HL-60 (cell line): ENCODE measurements around the gene CAND1.

Experiments used
- CTCF ChIP-seq: IDR thresholded peaks from one replicate; pipeline ENCODE4 v1.5.1; 2011; ENCODE audit warnings: low read length, control low read depth, inconsistent platforms; ENCODE audit not compliant: insufficient read depth
- GABPA ChIP-seq: IDR thresholded peaks from 2 replicates; pipeline ENCODE4 v1.6.1; 2012; ENCODE audit warnings: low read depth
- POLR2AphosphoS5 ChIP-seq: IDR thresholded peaks from 2 replicates; pipeline ENCODE4 v1.6.1; 2012; ENCODE audit warnings: low read depth
- SPI1 ChIP-seq: IDR thresholded peaks from 2 replicates; pipeline ENCODE4 v1.6.1; 2012; ENCODE audit warnings: low read depth, mild to moderate bottlenecking, borderline replicate concordance
- TF ChIP-seq, protein P1 (sequence below): IDR thresholded peaks from 2 replicates; pipeline ENCODE4 v1.6.1; 2012; ENCODE audit warnings: low read depth; ENCODE audit not compliant: insufficient replicate concordance

DNA sequence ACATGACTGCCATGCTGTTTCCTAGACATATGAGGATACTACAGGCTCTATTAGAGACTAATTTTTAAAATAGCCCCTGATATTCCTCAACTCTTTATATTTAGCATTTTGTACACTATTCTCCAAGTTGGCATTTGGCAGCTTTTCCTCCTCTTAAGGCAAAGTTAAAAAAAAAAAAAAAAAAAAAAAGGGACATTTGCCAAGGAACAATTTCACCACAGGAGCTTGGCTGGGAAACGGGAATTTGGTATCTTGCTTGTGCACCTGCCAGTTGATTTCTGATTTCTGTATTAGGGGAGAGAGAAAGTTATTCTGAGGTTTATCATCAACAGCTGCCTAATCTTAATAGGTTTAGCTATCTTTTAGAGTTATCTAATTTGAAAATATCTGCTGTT lies 87.2 kb downstream of the CAND1 start:
- TF ChIP-seq CTCF = no peak
- TF ChIP-seq POLR2AphosphoS5 = no peak
- no peak for TF ChIP-seq GABPA
- no peak for TF ChIP-seq SPI1
- TF ChIP-seq, protein P1, sequence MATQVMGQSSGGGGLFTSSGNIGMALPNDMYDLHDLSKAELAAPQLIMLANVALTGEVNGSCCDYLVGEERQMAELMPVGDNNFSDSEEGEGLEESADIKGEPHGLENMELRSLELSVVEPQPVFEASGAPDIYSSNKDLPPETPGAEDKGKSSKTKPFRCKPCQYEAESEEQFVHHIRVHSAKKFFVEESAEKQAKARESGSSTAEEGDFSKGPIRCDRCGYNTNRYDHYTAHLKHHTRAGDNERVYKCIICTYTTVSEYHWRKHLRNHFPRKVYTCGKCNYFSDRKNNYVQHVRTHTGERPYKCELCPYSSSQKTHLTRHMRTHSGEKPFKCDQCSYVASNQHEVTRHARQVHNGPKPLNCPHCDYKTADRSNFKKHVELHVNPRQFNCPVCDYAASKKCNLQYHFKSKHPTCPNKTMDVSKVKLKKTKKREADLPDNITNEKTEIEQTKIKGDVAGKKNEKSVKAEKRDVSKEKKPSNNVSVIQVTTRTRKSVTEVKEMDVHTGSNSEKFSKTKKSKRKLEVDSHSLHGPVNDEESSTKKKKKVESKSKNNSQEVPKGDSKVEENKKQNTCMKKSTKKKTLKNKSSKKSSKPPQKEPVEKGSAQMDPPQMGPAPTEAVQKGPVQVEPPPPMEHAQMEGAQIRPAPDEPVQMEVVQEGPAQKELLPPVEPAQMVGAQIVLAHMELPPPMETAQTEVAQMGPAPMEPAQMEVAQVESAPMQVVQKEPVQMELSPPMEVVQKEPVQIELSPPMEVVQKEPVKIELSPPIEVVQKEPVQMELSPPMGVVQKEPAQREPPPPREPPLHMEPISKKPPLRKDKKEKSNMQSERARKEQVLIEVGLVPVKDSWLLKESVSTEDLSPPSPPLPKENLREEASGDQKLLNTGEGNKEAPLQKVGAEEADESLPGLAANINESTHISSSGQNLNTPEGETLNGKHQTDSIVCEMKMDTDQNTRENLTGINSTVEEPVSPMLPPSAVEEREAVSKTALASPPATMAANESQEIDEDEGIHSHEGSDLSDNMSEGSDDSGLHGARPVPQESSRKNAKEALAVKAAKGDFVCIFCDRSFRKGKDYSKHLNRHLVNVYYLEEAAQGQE = no peak
